ENCODE data around the gene RNF220.

RNF220 gene

GRCh38 chr1:44591381-44591780 lies 186.3 kb downstream of the RNF220 start:
- no peak for DNase-seq

- no peak for DNase-seq
Observed at GRCh38 chr1:44592208-44593145, 187.4 kb downstream of the RNF220 start.

GRCh38 chr1:44594353-44594752 lies 189.3 kb downstream of the RNF220 start:
- no peak for DNase-seq

- DNase-seq, result peak; percentile 85
Observed at GRCh38 chr1:44594871-44595735, 190.0 kb downstream of the RNF220 start.

GRCh38 chr1:44596511-44596910 lies 191.5 kb downstream of the RNF220 start:
- no peak for DNase-seq

GRCh38 chr1:44598167-44598566 lies 193.1 kb downstream of the RNF220 start:
- no peak for DNase-seq

- no peak for DNase-seq
Observed at GRCh38 chr1:44602634-44603628, 197.9 kb downstream of the RNF220 start.

DNA sequence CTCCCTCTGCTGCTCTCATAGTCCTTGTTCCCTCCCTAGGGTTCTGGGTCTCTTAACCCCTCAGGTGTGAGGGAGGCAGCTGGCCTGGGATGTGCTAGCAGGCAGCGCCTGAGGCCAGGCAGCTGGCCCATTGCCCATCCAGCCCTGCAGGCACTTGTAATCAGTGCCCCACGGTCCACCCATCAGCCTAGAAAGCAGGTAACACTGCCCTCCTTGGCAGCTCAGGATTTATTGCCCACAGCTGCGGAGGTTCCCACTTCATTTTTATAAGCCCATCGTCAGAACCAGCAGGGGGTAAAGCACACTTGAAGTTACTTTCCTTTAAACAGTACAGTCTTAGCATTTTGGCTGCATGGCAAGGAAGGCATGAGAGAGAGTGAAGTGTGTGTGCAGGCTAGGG lies 198.7 kb downstream of the RNF220 start:
- DNase-seq, result no peak

DNA sequence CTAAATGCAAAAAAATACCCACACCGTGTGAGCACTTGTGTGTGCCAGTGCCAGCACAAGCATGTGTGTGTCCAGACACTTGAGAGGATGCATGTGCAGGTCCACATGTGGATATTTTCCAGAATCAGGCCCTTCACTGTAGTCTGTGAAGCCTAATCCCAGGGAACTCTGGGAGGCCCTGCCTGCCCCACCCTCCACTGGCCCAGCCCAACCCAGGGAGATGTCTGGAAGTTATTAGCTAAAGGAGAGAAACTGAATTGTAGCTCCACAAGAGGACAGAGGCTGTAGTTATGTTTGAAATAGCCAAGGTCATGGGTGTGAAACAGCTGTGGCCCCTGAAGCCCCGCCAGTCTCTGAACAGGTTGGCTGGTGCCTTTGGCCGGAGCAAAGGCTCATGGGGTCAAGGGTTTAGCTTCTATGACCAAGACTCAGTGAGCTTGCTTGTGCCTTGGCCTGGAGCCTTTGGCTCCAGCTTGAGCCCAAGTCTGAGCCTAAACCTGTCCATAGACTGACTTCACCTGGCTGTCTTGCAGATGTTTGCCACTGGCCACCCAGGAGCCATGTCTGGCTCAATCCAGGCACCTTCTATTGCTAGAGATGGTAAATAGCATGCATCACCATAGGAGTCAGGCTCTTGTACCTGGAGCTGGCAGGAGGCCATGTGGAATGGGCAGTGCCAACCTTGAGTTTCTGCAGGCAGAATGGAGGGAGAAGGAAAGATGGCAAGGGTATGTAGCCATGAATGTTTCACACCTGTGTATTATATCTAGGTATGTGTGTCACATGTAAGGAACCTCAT lies 199.3 kb downstream of the RNF220 start:
- no peak for DNase-seq

DNA sequence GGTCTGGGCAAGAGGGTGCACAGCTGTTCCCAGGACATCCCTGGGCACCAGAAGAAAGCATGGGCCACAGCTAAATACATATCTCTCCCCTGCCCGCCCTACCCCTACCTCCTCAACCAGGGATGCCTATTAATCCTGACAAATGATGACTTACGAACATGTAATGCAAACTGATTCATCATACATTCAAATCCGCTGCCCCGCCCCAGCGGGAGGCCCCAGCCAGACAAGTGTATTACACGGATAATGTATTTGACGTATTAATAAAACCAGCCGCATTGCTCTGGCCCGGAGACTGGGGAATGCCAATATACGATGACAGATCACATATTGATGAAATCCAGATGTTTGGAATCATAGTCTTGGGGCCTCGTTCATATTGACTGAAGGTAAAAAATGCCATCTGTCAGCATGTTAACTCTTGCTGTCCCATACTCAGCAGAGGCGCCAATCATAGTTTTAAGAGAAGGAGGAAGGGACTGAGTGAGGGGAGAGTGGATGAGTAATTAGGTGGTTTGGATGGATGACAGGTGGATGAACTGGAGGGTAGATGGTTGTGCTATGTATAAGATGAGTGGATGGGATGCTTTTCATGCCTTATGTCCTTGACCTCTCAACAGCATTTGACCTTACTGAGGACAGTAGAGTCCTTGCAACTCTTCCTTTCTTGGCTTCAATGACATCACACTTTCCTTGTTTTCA lies 201.0 kb downstream of the RNF220 start:
- DNase-seq, result no peak

- no peak for DNase-seq
Observed at GRCh38 chr1:44606701-44607281, 201.7 kb downstream of the RNF220 start.

DNA sequence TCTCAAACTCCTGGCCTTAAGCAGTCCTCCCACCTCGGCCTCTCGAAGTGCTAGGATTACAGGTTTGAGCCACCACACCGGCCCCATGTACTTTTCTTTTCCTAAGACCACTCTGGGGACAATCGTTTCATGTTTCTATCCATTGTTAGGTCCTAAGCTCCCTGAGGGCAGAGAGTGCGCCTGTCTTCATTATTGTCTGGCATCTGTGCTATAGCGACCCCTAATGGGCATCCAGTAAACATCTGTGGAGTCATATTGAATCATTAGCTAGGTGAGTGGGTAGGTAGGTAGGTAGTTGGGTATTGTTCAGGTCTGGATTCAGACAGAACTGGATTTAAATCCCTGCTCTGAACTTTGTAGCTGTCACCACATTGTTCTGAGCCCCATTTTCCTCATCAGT lies 203.1 kb downstream of the RNF220 start:
- no peak for DNase-seq

DNA sequence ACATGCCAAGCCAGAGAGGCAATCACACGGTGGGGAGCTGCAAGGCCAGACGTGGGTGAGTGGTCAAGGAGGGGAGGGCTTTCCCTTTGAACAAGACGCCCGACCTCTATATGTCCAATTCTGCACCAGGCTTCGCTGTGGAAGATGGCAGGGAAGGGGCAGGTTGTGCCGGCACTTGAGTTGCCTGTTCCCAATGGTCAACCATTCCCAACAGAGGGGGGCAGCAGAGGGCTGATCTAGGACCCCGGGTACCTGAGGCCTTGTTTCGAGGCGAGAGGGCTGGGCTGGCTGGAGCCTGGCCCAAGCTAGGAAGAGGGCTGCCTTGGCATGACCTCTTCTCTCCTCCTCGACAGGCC lies 204.3 kb downstream of the RNF220 start:
- DNase-seq, result no peak

GRCh38 chr1:44609768-44610526 lies 204.9 kb downstream of the RNF220 start:
- DNase-seq, result no peak

DNA sequence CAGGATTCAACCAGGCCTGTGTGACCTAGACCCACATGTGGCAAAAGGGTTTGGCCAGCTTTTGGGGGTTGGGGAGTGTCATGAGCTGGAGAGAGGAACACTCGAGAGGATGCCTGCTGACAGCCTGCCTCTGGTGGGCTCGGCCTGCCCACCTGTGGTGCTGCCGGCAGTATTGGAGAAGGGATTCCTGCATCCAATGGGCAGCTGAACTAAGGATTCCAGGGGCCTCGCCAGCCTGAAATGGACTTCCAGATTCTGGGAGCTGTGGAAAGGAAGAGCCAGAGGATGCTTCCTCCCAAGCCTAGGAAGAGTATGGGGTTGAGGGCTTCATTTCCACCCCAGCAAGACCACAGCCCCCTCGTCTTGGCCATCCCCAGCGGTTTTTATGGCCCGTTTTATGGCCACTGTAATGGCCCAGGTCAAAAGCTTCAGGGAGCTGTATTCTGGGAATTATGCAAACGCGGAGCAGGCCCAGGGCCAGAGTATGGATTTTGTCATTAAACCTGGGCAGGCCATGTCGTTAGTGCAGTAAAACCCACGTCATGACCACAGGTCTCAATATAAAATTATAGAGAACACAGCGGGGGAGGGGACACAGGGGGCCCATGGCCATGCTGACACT lies 205.6 kb downstream of the RNF220 start:
- no peak for DNase-seq

GRCh38 chr1:44611419-44611818 lies 206.4 kb downstream of the RNF220 start:
- no peak for DNase-seq

DNA sequence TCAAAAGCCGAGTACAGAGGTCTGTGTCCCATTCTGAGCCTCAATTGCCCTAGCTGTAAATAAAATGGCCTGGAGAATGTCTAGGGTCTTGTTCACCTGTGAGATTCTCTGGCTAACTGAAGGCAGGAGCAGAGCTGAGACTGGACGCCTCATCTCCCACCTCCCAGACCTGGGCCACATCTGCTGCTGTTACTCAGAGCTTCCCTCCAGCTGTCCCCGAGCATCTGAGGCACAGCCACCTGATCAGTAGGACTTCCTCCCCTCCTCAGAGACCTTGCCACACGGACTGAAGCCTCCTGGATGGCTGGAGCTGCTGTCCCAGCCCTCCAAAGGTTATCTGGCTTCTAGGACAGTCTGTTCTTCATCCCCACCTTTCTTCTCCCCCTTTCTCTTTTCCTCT lies 206.8 kb downstream of the RNF220 start:
- DNase-seq, result no peak

GRCh38 chr1:44613941-44614340 lies 208.9 kb downstream of the RNF220 start:
- no peak for DNase-seq

DNA sequence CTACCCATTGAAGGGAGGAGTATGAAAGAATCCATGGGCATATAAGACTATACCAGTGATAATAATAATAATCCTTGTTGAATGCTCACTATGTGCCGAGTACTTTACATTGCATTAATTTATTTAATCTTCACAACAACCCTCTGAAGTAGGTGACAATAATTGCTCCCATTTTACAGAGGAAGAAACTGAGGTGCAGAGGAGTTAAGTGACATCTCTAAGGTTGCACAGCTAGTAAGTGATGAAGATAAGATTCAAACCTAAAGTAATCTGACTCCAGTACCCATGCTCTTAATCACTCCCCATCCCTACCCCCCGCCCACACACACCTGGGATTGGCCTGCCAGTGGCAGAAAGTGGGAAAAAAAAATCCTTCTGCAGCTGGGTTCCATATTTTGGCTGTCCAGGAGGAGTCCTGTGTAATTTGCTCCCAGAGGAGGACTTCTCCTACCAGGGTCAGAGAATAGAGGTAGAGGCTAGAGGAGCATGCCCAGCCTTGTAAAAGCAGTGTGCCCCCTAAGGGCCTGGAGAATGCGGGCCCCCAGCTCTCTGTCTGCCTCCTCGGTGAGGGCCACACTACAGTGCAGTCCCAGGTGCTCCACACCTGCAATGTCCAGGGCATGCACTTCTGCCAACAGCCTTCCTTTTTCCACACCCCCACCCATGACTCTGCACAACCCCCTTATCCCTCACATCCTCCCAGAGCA lies 211.4 kb downstream of the RNF220 start:
- no peak for DNase-seq
